ENCODE data around the gene DOCK2. TPM values are rescaled to one million over a fixed set of nuclear protein-coding genes. Genes with fewer than 3 reads are reported as not detected.
"Not testable (repeated sequence)": the region's sequence is repeated elsewhere in the genome, so short reads cannot be mapped to it uniquely, and the experiment has no call there.

DOCK2 gene
- total RNA-seq, 4 donors from 2014 or later: 2.3 to 11.2 (median 3.2) TPM

- DNase-seq (ENCODE audit: low spot score in 2 of 2): no peak
- 80% methylated on average over 1 of the region's 1 CpG for WGBS
- H3K27ac ChIP-seq: no peak overlapping the region
- no peaks in the 10 kb centered on the region for H3K4me1 ChIP-seq
- peaks cover 6% of the 10 kb centered on the region for H3K9me3 ChIP-seq
- H3K36me3 ChIP-seq: no peaks in the 10 kb centered on the region
- TF ChIP-seq POLR2AphosphoS5 (IDR thresholded peaks at IDR 0.05): no peak
- no peak for TF ChIP-seq EP300 (IDR thresholded peaks at IDR 0.05)
- no peak for TF ChIP-seq CTCF (IDR thresholded peaks at IDR 0.05)
- no peak for TF ChIP-seq POLR2A (IDR thresholded peaks at IDR 0.05)
- no peaks in the 10 kb centered on the region for H3K27me3 ChIP-seq
- H3K4me3 ChIP-seq: no peak overlapping the region
Observed at GRCh38 chr5:169615561-169615960, 21.5 kb upstream of the DOCK2 start.

DNA sequence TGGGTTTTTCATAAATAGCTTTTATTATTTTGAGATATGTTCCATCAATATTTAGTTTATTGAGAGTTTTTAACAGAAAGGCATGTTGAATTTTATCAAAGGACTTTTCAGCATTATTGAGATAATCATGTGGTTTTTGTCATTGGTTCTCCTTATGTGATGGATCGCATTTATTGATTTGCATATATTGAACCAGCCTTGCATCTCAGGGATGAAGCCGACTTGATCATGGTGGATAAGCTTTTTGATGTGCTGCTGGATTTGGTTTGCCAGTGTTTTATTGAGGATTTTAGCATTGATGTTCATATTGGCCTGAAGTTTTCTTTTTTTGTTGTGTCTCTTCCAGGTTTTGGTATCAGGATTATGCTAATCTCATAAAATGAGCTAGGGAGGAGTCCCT, 12.8 kb upstream of the DOCK2 start:
- not testable (repeated sequence) for DNase-seq (ENCODE audit: low spot score in 2 of 2); H3K36me3 ChIP-seq; H3K4me3 ChIP-seq; H3K9me3 ChIP-seq; H3K27ac ChIP-seq; H3K4me1 ChIP-seq; H3K27me3 ChIP-seq
- 89% methylated on average over 2 of the region's 2 CpGs for WGBS

- TF ChIP-seq CTCF (IDR thresholded peaks at IDR 0.05) (no peak), POLR2A (IDR thresholded peaks at IDR 0.05) (no peak), EP300 (IDR thresholded peaks at IDR 0.05) (no peak), POLR2AphosphoS5 (IDR thresholded peaks at IDR 0.05) (no peak)
- WGBS: 87% methylated on average over 1 of the region's 1 CpG
- no peak for DNase-seq (ENCODE audit: low spot score in 2 of 2)
- no peaks in the 10 kb centered on the region for H3K27me3 ChIP-seq
- no peaks in the 10 kb centered on the region for H3K4me1 ChIP-seq
- H3K4me3 ChIP-seq: no peak overlapping the region
- no peak overlapping the region for H3K27ac ChIP-seq
- no peaks in the 10 kb centered on the region for H3K9me3 ChIP-seq
- H3K36me3 ChIP-seq: no peaks in the 10 kb centered on the region
Observed at GRCh38 chr5:169626779-169627178, 10.3 kb upstream of the DOCK2 start.

DNA sequence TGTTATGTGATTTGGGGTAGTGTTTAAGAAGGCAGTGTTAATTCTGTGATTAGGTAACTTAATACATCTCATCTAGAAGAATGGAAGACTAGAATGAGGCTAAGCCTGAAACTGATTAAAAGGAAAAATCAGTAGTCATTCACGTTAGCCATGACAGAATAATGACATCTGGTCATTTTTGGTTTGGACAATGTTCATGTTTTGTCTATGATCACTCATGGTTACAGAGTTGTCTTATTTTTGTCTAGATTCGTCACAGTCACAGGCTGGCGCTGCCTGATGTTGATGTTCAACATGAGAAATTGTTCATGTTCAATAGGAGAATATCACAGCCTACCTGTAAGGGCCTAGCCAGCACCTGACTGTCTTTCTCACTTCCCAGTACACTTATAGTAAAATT, 9.5 kb upstream of the DOCK2 start:
- Histone ChIP-seq H3K4me3 (no peak overlapping the region), H3K27me3 (no peaks in the 10 kb centered on the region), H3K4me1 (no peaks in the 10 kb centered on the region), H3K9me3 (no peaks in the 10 kb centered on the region), H3K27ac (no peak overlapping the region), H3K36me3 (no peaks in the 10 kb centered on the region)
- TF ChIP-seq EP300 (IDR thresholded peaks at IDR 0.05) (no peak), POLR2A (IDR thresholded peaks at IDR 0.05) (no peak), POLR2AphosphoS5 (IDR thresholded peaks at IDR 0.05) (no peak), CTCF (IDR thresholded peaks at IDR 0.05) (no peak)
- WGBS: 76% methylated on average over 3 of the region's 3 CpGs
- DNase-seq (ENCODE audit: low spot score in 2 of 2): no peak

GRCh38 chr5:169628892-169629291, 8.2 kb upstream of the DOCK2 start:
- WGBS: 76% methylated on average over 2 of the region's 2 CpGs
- Histone ChIP-seq H3K36me3 (no peaks in the 10 kb centered on the region), H3K9me3 (no peaks in the 10 kb centered on the region), H3K27me3 (no peaks in the 10 kb centered on the region), H3K4me1 (no peaks in the 10 kb centered on the region), H3K27ac (no peak overlapping the region), H3K4me3 (no peak overlapping the region)
- DNase-seq (ENCODE audit: low spot score in 2 of 2): no peak
- no peak for TF ChIP-seq POLR2A (IDR thresholded peaks at IDR 0.05)
- no peak for TF ChIP-seq CTCF (IDR thresholded peaks at IDR 0.05)
- no peak for TF ChIP-seq EP300 (IDR thresholded peaks at IDR 0.05)

GRCh38 chr5:169629847-169630548, 7.1 kb upstream of the DOCK2 start:
- Histone ChIP-seq H3K27me3 (no peaks in the 10 kb centered on the region), H3K9me3 (no peaks in the 10 kb centered on the region), H3K27ac (no peak overlapping the region), H3K36me3 (no peaks in the 10 kb centered on the region), H3K4me1 (no peaks in the 10 kb centered on the region), H3K4me3 (no peak overlapping the region)
- no peak for DNase-seq (ENCODE audit: low spot score in 2 of 2)
- 69% methylated on average over 6 of the region's 6 CpGs for WGBS
- no peak for TF ChIP-seq CTCF (IDR thresholded peaks at IDR 0.05)
- no peak for TF ChIP-seq POLR2A (IDR thresholded peaks at IDR 0.05)
- no peak for TF ChIP-seq EP300 (IDR thresholded peaks at IDR 0.05)
- TF ChIP-seq POLR2AphosphoS5 (IDR thresholded peaks at IDR 0.05): no peak
